ENCODE measurements around the gene SENP6. TPM values are rescaled to one million over a fixed set of nuclear protein-coding genes. Genes with fewer than 3 reads are reported as not detected.

Gene SENP6
- total and polyA plus RNA-seq, 9 of the 15 experiments (the other 6 are each of a cell fraction or from before 2014, with no cell fraction given): 11.1 to 79.4 (median 46.8) TPM

DNA sequence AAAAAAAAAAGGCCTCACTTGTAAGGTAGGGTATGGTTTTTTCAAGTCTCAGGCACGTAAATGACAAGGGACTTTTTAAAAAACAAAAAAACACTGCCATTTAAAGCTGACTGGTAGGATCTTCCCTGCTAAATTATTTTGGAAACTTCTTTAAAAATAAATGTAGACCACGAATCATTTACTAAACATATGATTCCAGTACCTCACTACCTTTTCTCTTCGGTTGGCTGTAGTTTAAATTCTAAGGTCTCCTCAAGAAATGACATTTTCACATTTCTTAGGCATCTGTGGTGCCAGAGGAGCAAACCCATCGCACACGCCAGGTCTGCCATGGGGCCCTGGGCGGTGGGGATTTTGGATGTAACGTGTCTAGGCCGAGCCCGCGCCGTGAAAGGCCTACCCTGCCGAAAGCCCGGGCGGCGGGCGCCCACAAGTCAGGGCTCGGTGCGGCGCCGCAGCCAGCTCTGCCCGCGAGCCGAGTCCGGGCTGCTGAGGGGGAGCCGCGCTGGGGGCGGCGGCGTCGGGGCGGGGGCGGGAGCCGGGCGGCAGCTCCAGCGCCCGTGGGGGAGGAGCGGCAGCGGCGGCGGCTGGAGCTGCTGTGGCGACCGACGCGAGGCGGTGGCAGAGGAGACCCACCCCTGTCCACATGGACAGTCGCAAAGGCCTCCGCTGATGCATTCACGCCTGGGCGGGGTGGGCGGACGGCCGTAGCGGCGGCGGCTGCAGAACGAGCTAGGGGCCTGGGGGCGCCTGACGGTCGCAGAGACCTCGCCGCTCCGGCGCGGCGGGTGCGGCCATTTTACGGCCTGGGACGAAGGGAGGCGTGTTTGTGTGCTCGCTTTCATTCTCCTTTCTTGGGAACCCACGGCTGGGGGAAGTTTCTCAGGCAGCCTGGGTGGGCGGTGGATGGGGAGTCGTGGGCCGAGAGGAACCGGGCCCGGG, at the start of gene SENP6 (continued):
- TF ChIP-seq, protein P1, sequence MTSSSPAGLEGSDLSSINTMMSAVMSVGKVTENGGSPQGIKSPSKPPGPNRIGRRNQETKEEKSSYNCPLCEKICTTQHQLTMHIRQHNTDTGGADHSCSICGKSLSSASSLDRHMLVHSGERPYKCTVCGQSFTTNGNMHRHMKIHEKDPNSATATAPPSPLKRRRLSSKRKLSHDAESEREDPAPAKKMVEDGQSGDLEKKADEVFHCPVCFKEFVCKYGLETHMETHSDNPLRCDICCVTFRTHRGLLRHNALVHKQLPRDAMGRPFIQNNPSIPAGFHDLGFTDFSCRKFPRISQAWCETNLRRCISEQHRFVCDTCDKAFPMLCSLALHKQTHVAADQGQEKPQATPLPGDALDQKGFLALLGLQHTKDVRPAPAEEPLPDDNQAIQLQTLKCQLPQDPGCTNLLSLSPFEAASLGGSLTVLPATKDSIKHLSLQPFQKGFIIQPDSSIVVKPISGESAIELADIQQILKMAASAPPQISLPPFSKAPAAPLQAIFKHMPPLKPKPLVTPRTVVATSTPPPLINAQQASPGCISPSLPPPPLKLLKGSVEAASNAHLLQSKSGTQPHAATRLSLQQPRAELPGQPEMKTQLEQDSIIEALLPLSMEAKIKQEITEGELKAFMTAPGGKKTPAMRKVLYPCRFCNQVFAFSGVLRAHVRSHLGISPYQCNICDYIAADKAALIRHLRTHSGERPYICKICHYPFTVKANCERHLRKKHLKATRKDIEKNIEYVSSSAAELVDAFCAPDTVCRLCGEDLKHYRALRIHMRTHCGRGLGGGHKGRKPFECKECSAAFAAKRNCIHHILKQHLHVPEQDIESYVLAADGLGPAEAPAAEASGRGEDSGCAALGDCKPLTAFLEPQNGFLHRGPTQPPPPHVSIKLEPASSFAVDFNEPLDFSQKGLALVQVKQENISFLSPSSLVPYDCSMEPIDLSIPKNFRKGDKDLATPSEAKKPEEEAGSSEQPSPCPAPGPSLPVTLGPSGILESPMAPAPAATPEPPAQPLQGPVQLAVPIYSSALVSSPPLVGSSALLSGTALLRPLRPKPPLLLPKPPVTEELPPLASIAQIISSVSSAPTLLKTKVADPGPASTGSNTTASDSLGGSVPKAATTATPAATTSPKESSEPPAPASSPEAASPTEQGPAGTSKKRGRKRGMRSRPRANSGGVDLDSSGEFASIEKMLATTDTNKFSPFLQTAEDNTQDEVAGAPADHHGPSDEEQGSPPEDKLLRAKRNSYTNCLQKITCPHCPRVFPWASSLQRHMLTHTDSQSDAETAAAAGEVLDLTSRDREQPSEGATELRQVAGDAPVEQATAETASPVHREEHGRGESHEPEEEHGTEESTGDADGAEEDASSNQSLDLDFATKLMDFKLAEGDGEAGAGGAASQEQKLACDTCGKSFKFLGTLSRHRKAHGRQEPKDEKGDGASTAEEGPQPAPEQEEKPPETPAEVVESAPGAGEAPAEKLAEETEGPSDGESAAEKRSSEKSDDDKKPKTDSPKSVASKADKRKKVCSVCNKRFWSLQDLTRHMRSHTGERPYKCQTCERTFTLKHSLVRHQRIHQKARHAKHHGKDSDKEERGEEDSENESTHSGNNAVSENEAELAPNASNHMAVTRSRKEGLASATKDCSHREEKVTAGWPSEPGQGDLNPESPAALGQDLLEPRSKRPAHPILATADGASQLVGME (CRISPR knock-in tag; IDR thresholded peaks at IDR 0.05): no peak
- TF ChIP-seq, protein P2, sequence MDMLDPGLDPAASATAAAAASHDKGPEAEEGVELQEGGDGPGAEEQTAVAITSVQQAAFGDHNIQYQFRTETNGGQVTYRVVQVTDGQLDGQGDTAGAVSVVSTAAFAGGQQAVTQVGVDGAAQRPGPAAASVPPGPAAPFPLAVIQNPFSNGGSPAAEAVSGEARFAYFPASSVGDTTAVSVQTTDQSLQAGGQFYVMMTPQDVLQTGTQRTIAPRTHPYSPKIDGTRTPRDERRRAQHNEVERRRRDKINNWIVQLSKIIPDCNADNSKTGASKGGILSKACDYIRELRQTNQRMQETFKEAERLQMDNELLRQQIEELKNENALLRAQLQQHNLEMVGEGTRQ (CRISPR knock-in tag; IDR thresholded peaks at IDR 0.05): no peak
- TF ChIP-seq MEF2D (tag; conservative IDR thresholded peaks at IDR 0.05; ENCODE audit: low read depth): no peak
- no peak for TF ChIP-seq TEAD4 (IDR thresholded peaks at IDR 0.05; ENCODE audit: low read length)
- TF ChIP-seq TEAD4 (CRISPR knock-in tag; IDR thresholded peaks at IDR 0.05; ENCODE audit: borderline replicate concordance): no peak
- 0 out of 2 replicates have a peak, but pooled peaks have one; percentile 11 for TF ChIP-seq NR4A1 (CRISPR knock-in tag; IDR thresholded peaks at IDR 0.05)
- TF ChIP-seq NR4A1 (tag; IDR thresholded peaks at IDR 0.05): no peak
- no peak for TF ChIP-seq MYNN (IDR thresholded peaks at IDR 0.05)
- TF ChIP-seq MYNN (CRISPR knock-in tag; IDR thresholded peaks at IDR 0.05): no peak
- TF ChIP-seq FOS (IDR thresholded peaks at IDR 0.05; ENCODE audit: extremely low read depth, insufficient read length): no peak
- no peak for TF ChIP-seq FIP1L1 (IDR thresholded peaks at IDR 0.05; ENCODE audit: low read depth, low read length, poor library complexity, severe bottlenecking)
- no peak; a peak in 1 of 4 replicates for TF ChIP-seq SRF (CRISPR knock-in tag; IDR thresholded peaks at IDR 0.05)
- no peak for TF ChIP-seq RHOXF2B (CRISPR knock-in tag; conservative IDR thresholded peaks at IDR 0.05)
- TF ChIP-seq CREM (IDR thresholded peaks at IDR 0.05; ENCODE audit: low read depth): peak; percentile 74
- no peak for TF ChIP-seq KLF10 (CRISPR knock-in tag; IDR thresholded peaks at IDR 0.05)
- no peak for TF ChIP-seq PCBP1 (IDR thresholded peaks at IDR 0.05; ENCODE audit: low read depth, low read length, poor library complexity, severe bottlenecking)
- no peak for TF ChIP-seq POU5F1 (IDR thresholded peaks at IDR 0.05; ENCODE audit: borderline replicate concordance, low read depth, low read length, partially characterized antibody)
- no peak for TF ChIP-seq IFI16 (CRISPR knock-in tag; IDR thresholded peaks at IDR 0.05)
- TF ChIP-seq XRCC3 (IDR thresholded peaks at IDR 0.05): no peak
- TF ChIP-seq, protein P3, sequence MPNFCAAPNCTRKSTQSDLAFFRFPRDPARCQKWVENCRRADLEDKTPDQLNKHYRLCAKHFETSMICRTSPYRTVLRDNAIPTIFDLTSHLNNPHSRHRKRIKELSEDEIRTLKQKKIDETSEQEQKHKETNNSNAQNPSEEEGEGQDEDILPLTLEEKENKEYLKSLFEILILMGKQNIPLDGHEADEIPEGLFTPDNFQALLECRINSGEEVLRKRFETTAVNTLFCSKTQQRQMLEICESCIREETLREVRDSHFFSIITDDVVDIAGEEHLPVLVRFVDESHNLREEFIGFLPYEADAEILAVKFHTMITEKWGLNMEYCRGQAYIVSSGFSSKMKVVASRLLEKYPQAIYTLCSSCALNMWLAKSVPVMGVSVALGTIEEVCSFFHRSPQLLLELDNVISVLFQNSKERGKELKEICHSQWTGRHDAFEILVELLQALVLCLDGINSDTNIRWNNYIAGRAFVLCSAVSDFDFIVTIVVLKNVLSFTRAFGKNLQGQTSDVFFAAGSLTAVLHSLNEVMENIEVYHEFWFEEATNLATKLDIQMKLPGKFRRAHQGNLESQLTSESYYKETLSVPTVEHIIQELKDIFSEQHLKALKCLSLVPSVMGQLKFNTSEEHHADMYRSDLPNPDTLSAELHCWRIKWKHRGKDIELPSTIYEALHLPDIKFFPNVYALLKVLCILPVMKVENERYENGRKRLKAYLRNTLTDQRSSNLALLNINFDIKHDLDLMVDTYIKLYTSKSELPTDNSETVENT (CRISPR knock-in tag; IDR thresholded peaks at IDR 0.05): no peak

Measured in K562 (cell line).